Smooth muscle cell (in vitro differentiated cells): ENCODE measurements around the gene CNTLN. TPM values are rescaled to one million over a fixed set of nuclear protein-coding genes. Genes with fewer than 3 reads are reported as not detected.
"Not testable (repeated sequence)": the region's sequence is repeated elsewhere in the genome, so short reads cannot be mapped to it uniquely, and the experiment has no call there.

ENCODE experiments used
- DNase-seq: peaks from one replicate; lab custom pipeline; 2025; ENCODE audit not compliant: unreplicated experiment; lab: John Stamatoyannopoulos, UW
- H2AFZ ChIP-seq: fragments of 200-600 bp; sonication (generic); 2 replicates; pipeline ENCODE4 v1.6.0; 2016; ENCODE audit warnings: antibody characterized with exemption, low read depth, mild to moderate bottlenecking
- H3F3A ChIP-seq: fragments of 200-600 bp; sonication (generic); 2 replicates; pipeline ENCODE4 v1.6.0; 2017; ENCODE audit warnings: antibody characterized with exemption, low read depth
- H3K27ac ChIP-seq: fragments of 200-600 bp; sonication (generic); 2 replicates; pipeline ENCODE4 v1.5.1; 2016; ENCODE audit warnings: low read depth, mild to moderate bottlenecking
- H3K27me3 ChIP-seq: fragments of 200-600 bp; sonication (generic); 2 replicates; pipeline ENCODE4 v1.6.1; 2016; ENCODE audit warnings: low read depth, mild to moderate bottlenecking
- H3K36me3 ChIP-seq: fragments of 200-600 bp; sonication (generic); 2 replicates; pipeline ENCODE4 v1.5.1; 2016; ENCODE audit warnings: low read depth
- H3K4me1 ChIP-seq: fragments of 200-600 bp; sonication (generic); 2 replicates; pipeline ENCODE4 v1.5.1; 2016; ENCODE audit warnings: low read depth
- H3K4me2 ChIP-seq: fragments of 200-600 bp; sonication (generic); 2 replicates; pipeline ENCODE4 v1.6.0; 2016; ENCODE audit warnings: mild to moderate bottlenecking
- H3K4me3 ChIP-seq: fragments of 200-600 bp; sonication (generic); 2 replicates; pipeline ENCODE4 v1.5.1; 2016; ENCODE audit warnings: mild to moderate bottlenecking
- H3K79me2 ChIP-seq: fragments of 200-600 bp; sonication (generic); 2 replicates; pipeline ENCODE4 v1.6.0; 2016; ENCODE audit warnings: low read depth, mild to moderate bottlenecking
- H3K9ac ChIP-seq: fragments of 200-600 bp; sonication (generic); 2 replicates; pipeline ENCODE4 v1.6.0; 2016; ENCODE audit warnings: low read depth
- H3K9me3 ChIP-seq: fragments of 200-600 bp; sonication (generic); replicated peaks from 2 replicates; pipeline ENCODE4 v1.5.1; 2016; ENCODE audit warnings: low read depth
- H4K20me1 ChIP-seq: fragments of 200-600 bp; sonication (generic); 2 replicates; pipeline ENCODE4 v1.6.0; 2016; ENCODE audit warnings: low read depth
- CTCF ChIP-seq: fragments of 200-600 bp; sonication (generic); IDR thresholded peaks from 2 replicates; pipeline ENCODE4 v1.5.1; 2017; ENCODE audit warnings: borderline replicate concordance, mild to moderate bottlenecking, antibody characterized with exemption; ENCODE audit not compliant: insufficient read depth, poor library complexity, severe bottlenecking
- WGBS: methylation state at CpG from one replicate; pipeline ENCODE4 v1.1.7; 2016; ENCODE audit warnings: low lambda C conversion rate; 5-methylcytosine and 5-hydroxymethylcytosine counted together
- polyA plus RNA-seq: library from polyadenylated mRNA; unstranded; fragments of >200 nt; fragmentation: Nextera tagmentation; extraction: Ambion mirVana; gene quantifications from 2 replicates; pipeline ENCODE4 v1.2.1, GENCODE V29; 2016
- total RNA-seq: library from RNA; depleted of rRNA; stranded (reverse); fragments of >200 nt; gene quantifications from 2 replicates; pipeline ENCODE4 v1.2.3, GENCODE V29; 2014

Gene CNTLN
- total and polyA plus RNA-seq, 2 experiments from 2014 or later: 5.7 to 9.0 TPM

- DNase-seq: no peak
- no peaks in the 10 kb centered on the region for H3K9me3 ChIP-seq
- H3K36me3 ChIP-seq: no peaks in the 10 kb centered on the region
- H3K27ac ChIP-seq: no peak overlapping the region
- no peak for TF ChIP-seq CTCF
- H3K79me2 ChIP-seq: no peaks in the 10 kb centered on the region
- 87% methylated on average over 4 of the region's 4 CpGs for WGBS
- H4K20me1 ChIP-seq: no peaks in the 10 kb centered on the region
- no peak overlapping the region for H3K9ac ChIP-seq
- no peak overlapping the region for H2AFZ ChIP-seq
- no peaks in the 10 kb centered on the region for H3K27me3 ChIP-seq
- no peaks in the 10 kb centered on the region for H3K4me1 ChIP-seq
- H3K4me3 ChIP-seq: no peak overlapping the region
- no peak overlapping the region for H3K4me2 ChIP-seq
- no peaks in the 10 kb centered on the region for H3F3A ChIP-seq
Observed at GRCh38 chr9:17280350-17281012, 145.6 kb downstream of the CNTLN start.

- H3K27me3 ChIP-seq, H3K9ac ChIP-seq, H2AFZ ChIP-seq, H3K4me3 ChIP-seq, DNase-seq, H3K4me1 ChIP-seq, H4K20me1 ChIP-seq, H3F3A ChIP-seq, H3K4me2 ChIP-seq, H3K9me3 ChIP-seq, H3K27ac ChIP-seq, H3K79me2 ChIP-seq, H3K36me3 ChIP-seq: not testable (repeated sequence)
- WGBS: 83% methylated on average over 13 of the region's 22 CpGs
Observed at GRCh38 chr9:17290673-17291072, 155.8 kb downstream of the CNTLN start.

GRCh38 chr9:17291766-17292165 lies 156.9 kb downstream of the CNTLN start:
- Histone ChIP-seq H4K20me1 (no peaks in the 10 kb centered on the region), H3K9ac (no peak overlapping the region), H3K27ac (no peak overlapping the region), H3F3A (no peaks in the 10 kb centered on the region), H3K4me1 (no peaks in the 10 kb centered on the region), H3K4me2 (no peak overlapping the region), H3K4me3 (no peak overlapping the region), H3K79me2 (no peaks in the 10 kb centered on the region), H3K36me3 (no peaks in the 10 kb centered on the region), H2AFZ (no peak overlapping the region), H3K27me3 (no peaks in the 10 kb centered on the region), H3K9me3 (no peaks in the 10 kb centered on the region)
- DNase-seq: no peak
- 93% methylated on average over 2 of the region's 2 CpGs for WGBS
- no peak for TF ChIP-seq CTCF

GRCh38 chr9:17293685-17294084 lies 158.8 kb downstream of the CNTLN start:
- H3K9me3 ChIP-seq: no peaks in the 10 kb centered on the region
- no peak overlapping the region for H3K4me3 ChIP-seq
- no peak overlapping the region for H3K9ac ChIP-seq
- H3F3A ChIP-seq: no peaks in the 10 kb centered on the region
- WGBS: 94% methylated on average over 12 of the region's 12 CpGs
- no peak for DNase-seq
- no peak for TF ChIP-seq CTCF
- H2AFZ ChIP-seq: no peak overlapping the region
- no peaks in the 10 kb centered on the region for H3K36me3 ChIP-seq
- no peak overlapping the region for H3K27ac ChIP-seq
- no peaks in the 10 kb centered on the region for H3K4me1 ChIP-seq
- H3K79me2 ChIP-seq: no peaks in the 10 kb centered on the region
- no peaks in the 10 kb centered on the region for H4K20me1 ChIP-seq
- no peaks in the 10 kb centered on the region for H3K27me3 ChIP-seq
- no peak overlapping the region for H3K4me2 ChIP-seq
